NT2/D1 (cell line): ENCODE results near the gene TGFB2.

Experiments
- DNase-seq: peaks from one replicate; pipeline ENCODE4 v3.0.0-alpha.2; 2011; ENCODE audit warnings: low read depth, low spot score
- H3K27me3 ChIP-seq: 2 replicates; pipeline ENCODE4 v1.6.0; 2011; ENCODE audit warnings: mild to moderate bottlenecking; ENCODE audit not compliant: insufficient read length, insufficient read depth
- H3K36me3 ChIP-seq: 2 replicates; pipeline ENCODE4 v1.6.1; 2011; ENCODE audit warnings: mild to moderate bottlenecking, low read length, mixed read lengths; ENCODE audit not compliant: insufficient read depth, insufficient read length
- H3K4me1 ChIP-seq: 2 replicates; pipeline ENCODE4 v1.5.1; 2011; ENCODE audit not compliant: insufficient read depth, insufficient read length
- H3K4me3 ChIP-seq: 2 replicates; pipeline ENCODE4 v1.5.1; 2011; ENCODE audit warnings: low read depth; ENCODE audit not compliant: insufficient read length
- H3K9ac ChIP-seq: 2 replicates; pipeline ENCODE4 v1.6.0; 2011; ENCODE audit warnings: low read depth; ENCODE audit not compliant: insufficient read length
- H3K9me3 ChIP-seq: 2 replicates; pipeline ENCODE4 v1.5.1; 2011; ENCODE audit warnings: mild to moderate bottlenecking, low read length; ENCODE audit not compliant: insufficient read depth
- SUZ12 ChIP-seq: IDR thresholded peaks from 2 replicates; pipeline ENCODE4 v1.6.1; 2011; ENCODE audit not compliant: insufficient read length, insufficient read depth; ENCODE audit errors: extremely low read depth
- YY1 ChIP-seq: IDR thresholded peaks from 2 replicates; pipeline ENCODE4 v1.6.1; 2011; ENCODE audit not compliant: insufficient read length, insufficient read depth
- ZNF274 ChIP-seq: IDR thresholded peaks from 2 replicates; pipeline ENCODE4 v1.6.1; 2011; ENCODE audit warnings: mild to moderate bottlenecking, low read depth, low read length

The TGFB2 gene

DNA sequence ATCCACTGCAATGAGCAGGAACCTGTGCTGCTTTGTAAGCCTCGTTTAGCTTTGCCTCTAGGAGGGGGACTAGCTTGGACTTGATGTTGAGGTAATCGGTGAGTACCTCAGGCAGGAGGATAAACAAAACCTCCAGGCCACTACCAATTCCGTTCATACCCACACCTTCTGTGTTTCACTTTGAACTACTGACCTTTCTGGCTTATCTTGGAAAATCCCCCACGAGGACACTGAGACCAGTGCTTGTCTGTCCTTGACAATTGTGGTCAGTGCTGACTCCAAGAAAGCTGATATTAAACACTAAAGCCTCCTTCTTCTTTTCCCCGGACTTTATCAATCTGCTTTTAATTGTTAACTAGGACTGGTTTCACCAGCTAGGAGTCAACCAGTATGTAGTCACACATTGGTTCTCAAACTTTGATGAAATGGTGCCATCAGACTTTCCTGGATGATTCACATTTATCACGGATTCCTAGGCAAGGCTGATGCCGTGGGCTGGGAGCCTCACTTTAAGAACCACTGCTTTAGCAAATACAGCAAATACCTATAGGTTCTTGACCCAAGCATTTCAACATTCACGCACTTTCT, 52.7 kb downstream of the TGFB2 start:
- Histone ChIP-seq H3K9ac (no peak overlapping the region), H3K4me1 (no peaks in the 10 kb centered on the region), H3K27me3 (no peaks in the 10 kb centered on the region), H3K36me3 (peaks cover 5% of the 10 kb centered on the region), H3K4me3 (no peak overlapping the region), H3K9me3 (peaks cover 12% of the 10 kb centered on the region; the same call in 1 of the 2 replicates)
- DNase-seq: no peak
- TF ChIP-seq YY1 (no peak), SUZ12 (no peak), ZNF274 (no peak)

GRCh38 chr1:218400624-218401023, 55.5 kb downstream of the TGFB2 start:
- H3K4me1 ChIP-seq: no peaks in the 10 kb centered on the region
- peaks cover 9% of the 10 kb centered on the region for H3K36me3 ChIP-seq
- H3K4me3 ChIP-seq: no peak overlapping the region
- no peak overlapping the region for H3K9ac ChIP-seq
- TF ChIP-seq ZNF274: no peak
- DNase-seq: no peak
- H3K9me3 ChIP-seq: peaks cover 12% of the 10 kb centered on the region; the same call in 1 of the 2 replicates
- H3K27me3 ChIP-seq: no peaks in the 10 kb centered on the region

DNA sequence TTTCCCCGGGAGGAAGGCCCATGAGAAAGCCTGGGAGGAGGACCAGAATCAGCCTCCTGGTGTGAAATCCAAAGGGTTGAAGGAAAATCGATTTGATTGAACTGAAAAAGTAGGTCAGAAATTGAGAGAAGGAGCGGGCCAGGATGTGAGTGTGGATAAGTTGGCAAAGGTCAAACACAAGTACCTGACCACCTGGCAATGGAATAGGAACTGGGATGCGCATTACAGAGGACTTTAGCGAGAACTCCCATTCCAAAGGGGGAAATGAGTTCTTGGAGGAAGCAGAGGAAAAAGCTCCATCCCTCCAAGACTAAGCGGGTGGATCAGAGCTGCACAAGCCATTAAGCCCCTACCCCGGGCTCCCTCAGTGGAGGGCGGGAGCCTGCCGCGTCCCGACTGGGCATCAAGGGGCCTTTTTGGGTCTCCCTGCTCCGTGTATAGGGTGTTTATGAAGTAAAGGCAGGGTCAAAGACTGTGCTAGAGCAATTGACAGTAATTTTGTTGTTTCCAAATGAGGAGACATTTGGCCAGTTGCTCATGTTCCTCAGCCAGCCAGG, 56.4 kb downstream of the TGFB2 start:
- Histone ChIP-seq H3K4me1 (no peaks in the 10 kb centered on the region), H3K9ac (no peak overlapping the region)
- DNase-seq: no peak

DNA sequence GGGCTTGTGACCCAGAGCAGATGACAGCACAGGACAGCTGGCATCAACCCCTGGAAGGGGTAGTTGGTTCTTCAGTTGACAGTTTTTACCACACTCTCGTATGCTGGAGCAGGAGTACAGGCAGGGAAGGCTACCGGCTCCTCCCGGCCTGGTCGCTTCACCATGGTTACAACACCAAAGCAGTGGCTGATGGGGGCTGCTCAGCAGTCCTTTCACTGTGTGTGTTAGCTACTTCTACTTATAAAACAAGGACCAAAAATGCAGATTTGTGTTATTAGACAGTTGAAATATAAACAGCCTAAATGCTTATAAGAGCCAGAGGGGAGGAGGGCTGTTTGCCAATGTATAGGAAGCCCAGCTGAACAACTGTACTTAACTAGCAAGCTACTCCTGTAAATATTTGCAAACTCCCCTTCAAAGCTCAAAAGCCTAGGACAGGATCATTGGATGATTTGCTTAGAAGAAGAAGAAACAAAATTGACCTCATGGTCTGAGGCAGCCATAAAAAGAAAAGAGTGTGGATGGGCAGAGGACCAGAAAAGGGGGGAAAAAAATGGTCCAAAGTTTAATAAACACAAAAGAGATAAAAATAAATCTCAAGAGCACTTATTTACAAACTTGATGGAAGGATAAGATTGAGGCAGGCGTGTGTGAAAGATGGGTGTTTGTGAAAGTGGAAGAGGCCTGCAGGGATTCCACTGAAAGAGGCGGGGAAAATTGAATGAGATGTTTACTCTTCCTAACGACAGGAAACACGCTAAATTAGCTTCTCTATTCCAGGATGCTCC, 57.1 kb downstream of the TGFB2 start:
- TF ChIP-seq YY1 (no peak), SUZ12 (no peak), ZNF274 (no peak)
- DNase-seq: no peak
- no peak overlapping the region for H3K4me3 ChIP-seq

More for the DNA sequence above, 56.4 kb downstream of the TGFB2 start:
- Histone ChIP-seq H3K36me3 (peaks cover 9% of the 10 kb centered on the region), H3K9me3 (peaks cover 12% of the 10 kb centered on the region; the same call in 1 of the 2 replicates), H3K4me3 (no peak overlapping the region), H3K27me3 (no peaks in the 10 kb centered on the region)
- TF ChIP-seq SUZ12 (no peak), ZNF274 (peak; percentile 59; the same call in 1 of the 2 replicates)

GRCh38 chr1:218402786-218403120, 57.6 kb downstream of the TGFB2 start:
- no peak overlapping the region for H3K9ac ChIP-seq
- peaks cover 14% of the 10 kb centered on the region for H3K36me3 ChIP-seq
- no peak overlapping the region for H3K4me3 ChIP-seq
- DNase-seq: no peak
- H3K27me3 ChIP-seq: no peaks in the 10 kb centered on the region
- H3K4me1 ChIP-seq: no peaks in the 10 kb centered on the region
- no peak for TF ChIP-seq ZNF274
- no peak for TF ChIP-seq SUZ12
- TF ChIP-seq YY1: no peak
- H3K9me3 ChIP-seq: peaks cover 12% of the 10 kb centered on the region; the same call in 1 of the 2 replicates

More for the DNA sequence above, 57.1 kb downstream of the TGFB2 start:
- Histone ChIP-seq H3K36me3 (peaks cover 9% of the 10 kb centered on the region), H3K27me3 (no peaks in the 10 kb centered on the region), H3K9me3 (peaks cover 12% of the 10 kb centered on the region; the same call in 1 of the 2 replicates), H3K9ac (no peak overlapping the region), H3K4me1 (no peaks in the 10 kb centered on the region)

DNA sequence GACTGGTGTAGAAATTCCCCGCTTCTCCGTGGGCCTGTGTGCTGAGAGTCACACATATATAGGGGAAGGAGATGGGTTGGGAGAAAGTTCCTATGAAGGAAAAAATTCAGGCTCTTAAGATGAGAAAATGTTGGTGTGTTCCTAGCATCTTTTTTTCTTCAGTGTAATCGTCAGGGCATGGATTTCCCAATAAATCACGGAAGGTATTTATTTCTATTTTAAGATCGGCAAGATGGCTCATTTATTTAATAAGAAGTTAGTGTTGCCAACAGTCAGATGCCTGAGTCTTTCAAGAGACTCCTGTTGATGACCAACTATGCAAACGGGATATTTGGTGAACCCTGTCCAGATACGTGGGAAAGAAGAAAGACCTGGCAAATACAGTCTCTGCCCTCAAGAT, 58.2 kb downstream of the TGFB2 start:
- Histone ChIP-seq H3K27me3 (no peaks in the 10 kb centered on the region), H3K9me3 (peaks cover 12% of the 10 kb centered on the region; the same call in 1 of the 2 replicates), H3K36me3 (peaks cover 19% of the 10 kb centered on the region), H3K4me3 (no peak overlapping the region), H3K9ac (no peak overlapping the region), H3K4me1 (no peaks in the 10 kb centered on the region)
- TF ChIP-seq YY1 (no peak), ZNF274 (no peak)
- DNase-seq: no peak

DNA sequence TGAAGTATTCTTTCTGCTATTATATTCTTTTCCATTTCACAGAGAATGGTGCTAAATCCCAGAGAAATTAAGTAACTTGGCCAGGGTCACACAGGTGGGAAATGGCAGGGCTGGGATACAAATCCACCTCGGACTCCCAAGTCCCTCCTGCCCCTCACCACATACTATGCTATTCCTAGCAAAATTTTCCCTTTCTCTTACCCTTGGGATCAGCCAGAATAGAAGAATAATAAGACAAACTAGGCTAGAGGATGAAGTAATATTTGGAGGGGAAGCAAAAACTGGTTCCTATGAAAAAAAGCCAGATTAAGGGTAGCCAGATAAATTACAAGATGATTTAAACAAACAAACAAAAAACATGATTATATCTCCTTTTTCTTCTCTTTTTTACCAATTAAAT, 62.5 kb downstream of the TGFB2 start:
- DNase-seq: no peak
- H3K9me3 ChIP-seq: no peaks in the 10 kb centered on the region
- no peak overlapping the region for H3K9ac ChIP-seq
- H3K27me3 ChIP-seq: no peaks in the 10 kb centered on the region
- no peak overlapping the region for H3K4me3 ChIP-seq
- peaks cover 18% of the 10 kb centered on the region for H3K36me3 ChIP-seq
- H3K4me1 ChIP-seq: no peaks in the 10 kb centered on the region
- no peak for TF ChIP-seq YY1
- no peak for TF ChIP-seq SUZ12
- TF ChIP-seq ZNF274: no peak
